Breast epithelium (tissue), 3 donors: Measurements from ENCODE around the gene MROH7.

Experiments used
- CTCF ChIP-seq, 3 donors: fragments of 450-650 bp; IDR thresholded peaks; one replicate each; pipeline ENCODE4 v1.5.1; 2016 to 2017; ENCODE audit warnings: antibody characterized with exemption in 3 of 3, mild to moderate bottlenecking in 3 of 3, moderate library complexity in 3 of 3
- POLR2A ChIP-seq: fragments of 450-650 bp; IDR thresholded peaks from one replicate; pipeline ENCODE4 v1.6.1; 2016; ENCODE audit warnings: antibody characterized with exemption, mild to moderate bottlenecking, moderate library complexity
- POLR2AphosphoS5 ChIP-seq, 3 donors: sonication (generic); formaldehyde crosslinking; IDR thresholded peaks; one replicate each; pipeline ENCODE4 v1.6.1; 2017; ENCODE audit warnings: antibody characterized with exemption in 3 of 3

- TF ChIP-seq CTCF (IDR thresholded peaks at IDR 0.05), result no peak
- TF ChIP-seq POLR2A, result no peak
- no peak for TF ChIP-seq POLR2AphosphoS5 (IDR thresholded peaks at IDR 0.05)
These were observed 44.8 kb upstream of the MROH7 start for GRCh38 chr1:54596756-54597155.
